ENCODE measurements around the gene SH3TC2.
"Not testable (repeated sequence)": the region's sequence is repeated elsewhere in the genome, so short reads cannot be mapped to it uniquely, and the experiment has no call there.

SH3TC2 gene

DNA sequence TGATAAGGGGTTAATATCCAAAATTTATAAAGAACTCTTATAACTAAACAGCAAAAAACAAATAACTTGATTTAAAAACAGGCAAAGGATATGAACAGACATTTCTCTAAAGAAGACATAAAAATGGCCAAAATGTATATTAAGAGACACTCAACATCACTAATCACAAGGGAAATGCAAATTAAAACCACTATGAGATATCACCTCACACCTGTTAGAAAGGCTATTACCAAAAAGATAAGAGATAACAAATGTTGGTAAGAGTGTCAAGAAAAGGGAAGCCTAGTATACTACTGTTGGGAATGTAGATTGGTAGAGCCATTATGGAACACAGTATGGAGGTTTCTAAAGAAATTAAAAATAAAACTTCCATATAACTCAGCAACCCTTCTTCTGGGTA, 19.4 kb upstream of the SH3TC2 start:
- Histone ChIP-seq H3K9ac (ENCODE audit: low read depth in 1 of 2, low read length in 2 of 2) (no peak overlapping the region), H3K9me3 (ENCODE audit: control insufficient read depth in 1 of 2, low read length in 2 of 2) (no peaks in the 10 kb centered on the region), H3K4me3 (ENCODE audit: low read depth in 1 of 2, low read length in 2 of 2) (no peak overlapping the region), H3K4me1 (ENCODE audit: control insufficient read depth in 1 of 2, insufficient read depth in 2 of 2, low read length in 2 of 2) (no peaks in the 10 kb centered on the region), H3K36me3 (ENCODE audit: control insufficient read depth in 1 of 2, insufficient read depth in 2 of 2, low read length in 2 of 2) (no peaks in the 10 kb centered on the region), H3K27me3 (ENCODE audit: control insufficient read depth in 1 of 2, insufficient read depth in 2 of 2, low read length in 2 of 2) (no peaks in the 10 kb centered on the region), H3K27ac (ENCODE audit: low read depth, low read length) (no peak overlapping the region)

- Histone ChIP-seq H3K36me3 (ENCODE audit: control insufficient read depth in 1 of 2, insufficient read depth in 2 of 2, low read length in 2 of 2) (no peaks in the 10 kb centered on the region), H3K4me3 (ENCODE audit: low read depth in 1 of 2, low read length in 2 of 2) (no peak overlapping the region), H3K4me1 (ENCODE audit: control insufficient read depth in 1 of 2, insufficient read depth in 2 of 2, low read length in 2 of 2) (no peaks in the 10 kb centered on the region), H3K27me3 (ENCODE audit: control insufficient read depth in 1 of 2, insufficient read depth in 2 of 2, low read length in 2 of 2) (no peaks in the 10 kb centered on the region), H3K9ac (ENCODE audit: low read depth in 1 of 2, low read length in 2 of 2) (no peak overlapping the region), H3K27ac (ENCODE audit: low read depth, low read length) (no peak overlapping the region), H3K9me3 (ENCODE audit: control insufficient read depth in 1 of 2, low read length in 2 of 2) (no peaks in the 10 kb centered on the region)
Observed at GRCh38 chr5:149080294-149080693, 17.4 kb upstream of the SH3TC2 start.

DNA sequence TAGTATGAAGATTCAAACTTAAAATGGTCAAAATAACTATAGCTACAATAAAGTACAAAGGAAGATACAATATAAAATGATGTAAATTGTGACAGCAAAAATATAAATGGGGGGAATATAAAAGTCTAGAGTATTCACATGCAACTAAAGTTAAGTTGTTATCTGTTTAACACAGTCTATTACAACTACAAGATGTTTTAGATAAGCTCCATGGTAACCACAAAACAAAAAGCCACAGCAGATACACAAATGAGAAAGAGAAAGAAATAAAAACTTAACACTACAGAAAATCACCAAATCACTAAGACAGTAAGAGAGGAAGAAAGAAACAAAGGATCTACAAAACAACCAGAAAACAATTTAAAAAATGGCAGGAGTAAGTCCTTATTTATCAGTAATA, 17.0 kb upstream of the SH3TC2 start:
- H3K27ac ChIP-seq (ENCODE audit: low read depth, low read length), result no peak overlapping the region
- no peak overlapping the region for H3K9ac ChIP-seq (ENCODE audit: low read depth in 1 of 2, low read length in 2 of 2)
- no peaks in the 10 kb centered on the region for H3K36me3 ChIP-seq (ENCODE audit: control insufficient read depth in 1 of 2, insufficient read depth in 2 of 2, low read length in 2 of 2)
- no peaks in the 10 kb centered on the region for H3K9me3 ChIP-seq (ENCODE audit: control insufficient read depth in 1 of 2, low read length in 2 of 2)
- H3K4me1 ChIP-seq (ENCODE audit: control insufficient read depth in 1 of 2, insufficient read depth in 2 of 2, low read length in 2 of 2), result no peaks in the 10 kb centered on the region
- no peaks in the 10 kb centered on the region for H3K27me3 ChIP-seq (ENCODE audit: control insufficient read depth in 1 of 2, insufficient read depth in 2 of 2, low read length in 2 of 2)
- H3K4me3 ChIP-seq (ENCODE audit: low read depth in 1 of 2, low read length in 2 of 2), result no peak overlapping the region

GRCh38 chr5:149074071-149074470, 11.2 kb upstream of the SH3TC2 start:
- not testable (repeated sequence) for H3K27ac ChIP-seq (ENCODE audit: low read depth, low read length)

DNA sequence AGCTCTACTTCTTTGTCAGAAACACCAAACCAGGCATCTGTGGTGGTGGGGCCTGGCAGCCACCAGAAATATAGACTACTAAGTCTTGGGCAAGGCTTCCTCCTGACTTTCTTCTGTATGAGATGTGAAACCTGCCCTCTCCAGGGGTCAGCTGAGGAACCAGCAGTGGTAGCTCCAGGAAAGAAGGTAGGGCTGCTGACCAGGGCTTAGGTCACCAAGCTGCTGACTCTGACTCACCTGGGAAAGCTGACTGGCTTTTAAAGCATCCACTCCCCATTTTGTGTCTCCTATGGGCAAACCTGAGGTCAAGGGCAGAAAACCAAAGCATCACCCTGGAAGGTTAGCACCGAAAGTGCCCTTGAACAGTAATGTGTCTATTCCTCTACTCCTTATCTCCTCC, 10.4 kb upstream of the SH3TC2 start:
- Histone ChIP-seq H3K36me3 (ENCODE audit: control insufficient read depth in 1 of 2, insufficient read depth in 2 of 2, low read length in 2 of 2) (no peaks in the 10 kb centered on the region), H3K4me1 (ENCODE audit: control insufficient read depth in 1 of 2, insufficient read depth in 2 of 2, low read length in 2 of 2) (no peaks in the 10 kb centered on the region), H3K9me3 (ENCODE audit: control insufficient read depth in 1 of 2, low read length in 2 of 2) (no peaks in the 10 kb centered on the region), H3K27me3 (ENCODE audit: control insufficient read depth in 1 of 2, insufficient read depth in 2 of 2, low read length in 2 of 2) (no peaks in the 10 kb centered on the region), H3K27ac (ENCODE audit: low read depth, low read length) (no peak overlapping the region), H3K4me3 (ENCODE audit: low read depth in 1 of 2, low read length in 2 of 2) (no peak overlapping the region), H3K9ac (ENCODE audit: low read depth in 1 of 2, low read length in 2 of 2) (no peak overlapping the region)

More at GRCh38 chr5:149074071-149074470, 11.2 kb upstream of the SH3TC2 start:
- H3K27me3 ChIP-seq (ENCODE audit: control insufficient read depth in 1 of 2, insufficient read depth in 2 of 2, low read length in 2 of 2); H3K4me1 ChIP-seq (ENCODE audit: control insufficient read depth in 1 of 2, insufficient read depth in 2 of 2, low read length in 2 of 2); H3K4me3 ChIP-seq (ENCODE audit: low read depth in 1 of 2, low read length in 2 of 2); H3K36me3 ChIP-seq (ENCODE audit: control insufficient read depth in 1 of 2, insufficient read depth in 2 of 2, low read length in 2 of 2); H3K9me3 ChIP-seq (ENCODE audit: control insufficient read depth in 1 of 2, low read length in 2 of 2); H3K9ac ChIP-seq (ENCODE audit: low read depth in 1 of 2, low read length in 2 of 2): not testable (repeated sequence)

- no peak overlapping the region for H3K27ac ChIP-seq (ENCODE audit: low read depth, low read length)
- H3K9me3 ChIP-seq (ENCODE audit: control insufficient read depth in 1 of 2, low read length in 2 of 2), result no peaks in the 10 kb centered on the region
- no peak overlapping the region for H3K9ac ChIP-seq (ENCODE audit: low read depth in 1 of 2, low read length in 2 of 2)
- no peak overlapping the region for H3K4me3 ChIP-seq (ENCODE audit: low read depth in 1 of 2, low read length in 2 of 2)
- no peaks in the 10 kb centered on the region for H3K36me3 ChIP-seq (ENCODE audit: control insufficient read depth in 1 of 2, insufficient read depth in 2 of 2, low read length in 2 of 2)
- no peaks in the 10 kb centered on the region for H3K4me1 ChIP-seq (ENCODE audit: control insufficient read depth in 1 of 2, insufficient read depth in 2 of 2, low read length in 2 of 2)
- H3K27me3 ChIP-seq (ENCODE audit: control insufficient read depth in 1 of 2, insufficient read depth in 2 of 2, low read length in 2 of 2), result no peaks in the 10 kb centered on the region
Observed at GRCh38 chr5:149072791-149073190, 9.9 kb upstream of the SH3TC2 start.

- H3K27ac ChIP-seq (ENCODE audit: low read depth, low read length), result no peak overlapping the region
- no peaks in the 10 kb centered on the region for H3K36me3 ChIP-seq (ENCODE audit: control insufficient read depth in 1 of 2, insufficient read depth in 2 of 2, low read length in 2 of 2)
- no peak overlapping the region for H3K9ac ChIP-seq (ENCODE audit: low read depth in 1 of 2, low read length in 2 of 2)
- no peaks in the 10 kb centered on the region for H3K9me3 ChIP-seq (ENCODE audit: control insufficient read depth in 1 of 2, low read length in 2 of 2)
- no peaks in the 10 kb centered on the region for H3K27me3 ChIP-seq (ENCODE audit: control insufficient read depth in 1 of 2, insufficient read depth in 2 of 2, low read length in 2 of 2)
- no peaks in the 10 kb centered on the region for H3K4me1 ChIP-seq (ENCODE audit: control insufficient read depth in 1 of 2, insufficient read depth in 2 of 2, low read length in 2 of 2)
- H3K4me3 ChIP-seq (ENCODE audit: low read depth in 1 of 2, low read length in 2 of 2), result no peak overlapping the region
Observed at GRCh38 chr5:149072376-149072775, 9.5 kb upstream of the SH3TC2 start.

- Histone ChIP-seq H3K36me3 (ENCODE audit: control insufficient read depth in 1 of 2, insufficient read depth in 2 of 2, low read length in 2 of 2) (no peaks in the 10 kb centered on the region), H3K27ac (ENCODE audit: low read depth, low read length) (no peak overlapping the region), H3K4me1 (ENCODE audit: control insufficient read depth in 1 of 2, insufficient read depth in 2 of 2, low read length in 2 of 2) (no peaks in the 10 kb centered on the region), H3K4me3 (ENCODE audit: low read depth in 1 of 2, low read length in 2 of 2) (no peak overlapping the region), H3K27me3 (ENCODE audit: control insufficient read depth in 1 of 2, insufficient read depth in 2 of 2, low read length in 2 of 2) (no peaks in the 10 kb centered on the region), H3K9me3 (ENCODE audit: control insufficient read depth in 1 of 2, low read length in 2 of 2) (no peaks in the 10 kb centered on the region), H3K9ac (ENCODE audit: low read depth in 1 of 2, low read length in 2 of 2) (no peak overlapping the region)
Observed at GRCh38 chr5:149071756-149072155, 8.9 kb upstream of the SH3TC2 start.

DNA sequence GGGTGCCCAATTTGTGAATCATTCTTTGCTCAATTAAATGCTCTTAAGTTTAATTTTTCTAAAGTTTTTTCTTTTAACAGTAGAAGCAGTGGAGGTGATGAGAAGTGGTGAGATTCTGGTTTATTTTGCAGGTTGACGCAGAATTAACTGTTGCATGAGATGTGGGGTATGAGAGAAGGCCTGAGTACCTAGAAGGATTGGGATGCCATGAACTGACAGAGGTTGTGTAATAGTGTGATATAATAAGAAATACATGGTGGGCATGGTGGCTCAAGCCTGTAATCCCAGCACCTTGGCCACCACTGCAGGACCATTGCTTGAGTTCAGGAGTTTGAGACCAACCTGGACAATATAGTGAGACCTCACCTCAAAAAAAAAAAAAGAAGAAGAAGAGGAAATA, 8.4 kb upstream of the SH3TC2 start:
- H3K36me3 ChIP-seq (ENCODE audit: control insufficient read depth in 1 of 2, insufficient read depth in 2 of 2, low read length in 2 of 2), result no peaks in the 10 kb centered on the region
- no peak overlapping the region for H3K4me3 ChIP-seq (ENCODE audit: low read depth in 1 of 2, low read length in 2 of 2)
- H3K9me3 ChIP-seq (ENCODE audit: control insufficient read depth in 1 of 2, low read length in 2 of 2), result no peaks in the 10 kb centered on the region
- H3K27ac ChIP-seq (ENCODE audit: low read depth, low read length), result no peak overlapping the region
- H3K9ac ChIP-seq (ENCODE audit: low read depth in 1 of 2, low read length in 2 of 2), result no peak overlapping the region
- H3K4me1 ChIP-seq (ENCODE audit: control insufficient read depth in 1 of 2, insufficient read depth in 2 of 2, low read length in 2 of 2), result no peaks in the 10 kb centered on the region
- H3K27me3 ChIP-seq (ENCODE audit: control insufficient read depth in 1 of 2, insufficient read depth in 2 of 2, low read length in 2 of 2), result no peaks in the 10 kb centered on the region

DNA sequence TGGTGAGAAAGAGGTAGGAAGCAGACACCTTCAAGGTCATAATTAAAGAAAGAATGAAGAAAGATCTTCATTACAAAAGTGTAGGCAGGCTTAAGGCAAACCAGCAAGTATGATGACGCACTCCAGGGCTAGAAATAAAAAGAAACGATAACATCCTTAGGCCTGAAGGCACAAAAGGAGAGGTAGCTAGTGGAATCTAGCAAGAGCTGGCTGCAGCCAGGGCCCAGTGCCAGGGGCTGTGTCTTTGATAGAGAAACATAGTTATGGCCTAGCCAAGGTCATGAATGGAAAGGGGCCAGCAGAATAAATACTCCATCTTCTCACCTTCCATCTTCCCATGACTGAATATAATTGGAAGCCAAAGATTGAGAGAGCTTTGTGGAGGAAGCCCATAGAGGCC, 6.8 kb upstream of the SH3TC2 start:
- no peak overlapping the region for H3K9ac ChIP-seq (ENCODE audit: low read depth in 1 of 2, low read length in 2 of 2)
- no peaks in the 10 kb centered on the region for H3K27me3 ChIP-seq (ENCODE audit: control insufficient read depth in 1 of 2, insufficient read depth in 2 of 2, low read length in 2 of 2)
- no peaks in the 10 kb centered on the region for H3K36me3 ChIP-seq (ENCODE audit: control insufficient read depth in 1 of 2, insufficient read depth in 2 of 2, low read length in 2 of 2)
- no peaks in the 10 kb centered on the region for H3K9me3 ChIP-seq (ENCODE audit: control insufficient read depth in 1 of 2, low read length in 2 of 2)
- H3K27ac ChIP-seq (ENCODE audit: low read depth, low read length), result no peak overlapping the region
- no peak overlapping the region for H3K4me3 ChIP-seq (ENCODE audit: low read depth in 1 of 2, low read length in 2 of 2)
- no peaks in the 10 kb centered on the region for H3K4me1 ChIP-seq (ENCODE audit: control insufficient read depth in 1 of 2, insufficient read depth in 2 of 2, low read length in 2 of 2)

DNA sequence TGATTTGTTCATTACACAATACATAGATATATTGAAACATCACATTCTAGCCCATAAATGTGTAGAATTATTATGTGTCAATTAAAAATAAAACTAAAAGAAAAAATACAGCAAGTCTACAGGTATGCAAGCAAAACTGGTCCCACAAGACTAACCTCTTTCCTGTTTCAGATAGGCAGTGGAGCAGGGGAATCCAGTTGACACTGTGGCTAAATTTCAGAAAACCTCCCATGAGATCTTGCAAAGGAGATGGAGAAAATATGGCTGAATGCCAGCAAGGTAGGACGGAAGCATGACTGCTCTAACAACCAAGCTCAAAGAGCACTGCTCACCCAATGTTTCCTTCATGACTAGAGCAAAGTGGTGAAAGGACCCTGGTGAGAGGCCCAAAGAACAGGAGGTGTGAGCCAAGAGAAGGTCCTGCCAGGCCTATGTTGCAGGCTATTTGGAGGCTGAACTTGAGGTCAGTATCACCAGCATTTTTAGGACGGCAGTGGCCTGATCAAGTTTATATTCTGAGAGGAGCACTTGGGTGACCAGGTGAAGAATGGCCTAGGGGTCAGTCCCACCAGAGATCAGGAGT, 1.1 kb upstream of the SH3TC2 start:
- H3K4me1 ChIP-seq (ENCODE audit: control insufficient read depth in 1 of 2, insufficient read depth in 2 of 2, low read length in 2 of 2), result peaks cover 7 to 9% of the 10 kb centered on the region in 2 donors
- no peak overlapping the region for H3K9ac ChIP-seq (ENCODE audit: low read depth in 1 of 2, low read length in 2 of 2)
- no peaks in the 10 kb centered on the region for H3K27me3 ChIP-seq (ENCODE audit: control insufficient read depth in 1 of 2, insufficient read depth in 2 of 2, low read length in 2 of 2)
- no peaks in the 10 kb centered on the region for H3K9me3 ChIP-seq (ENCODE audit: control insufficient read depth in 1 of 2, low read length in 2 of 2)
- H3K36me3 ChIP-seq (ENCODE audit: control insufficient read depth in 1 of 2, insufficient read depth in 2 of 2, low read length in 2 of 2), result no peaks in the 10 kb centered on the region
- no peak overlapping the region for H3K4me3 ChIP-seq (ENCODE audit: low read depth in 1 of 2, low read length in 2 of 2)
- no peak overlapping the region for H3K27ac ChIP-seq (ENCODE audit: low read depth, low read length)
